Aorta (tissue), 5 donors: ENCODE measurements around the gene ARID1B. TPM values are rescaled to one million over a fixed set of nuclear protein-coding genes. Genes with fewer than 3 reads are reported as not detected.

Experiments
- ATAC-seq: fragments of 200-7000 bp; cut with Tn5 transposase; one replicate; pipeline ENCODE4 v1.9.1; 2022; ENCODE audit warnings: moderate library complexity; ENCODE audit not compliant: low FRiP score
- DNase-seq, 2 donors: peaks; one replicate each; pipeline ENCODE4 v3.0.0-alpha.2; 2020
- H3K27ac ChIP-seq, 2 donors: one replicate each; pipeline ENCODE4 v1.5.1; 2013; ENCODE audit warnings: low read length in 2 of 2, mild to moderate bottlenecking in 2 of 2, moderate library complexity in 2 of 2, control low read depth in 1 of 2, inconsistent platforms in 1 of 2, low read depth in 1 of 2
- H3K27me3 ChIP-seq, 2 donors: one replicate each; pipeline ENCODE4 v1.6.1; 2013; ENCODE audit warnings: control low read depth in 1 of 2, low read length in 1 of 2, mild to moderate bottlenecking in 1 of 2, moderate library complexity in 1 of 2; ENCODE audit not compliant: insufficient read depth in 2 of 2, control insufficient read depth in 1 of 2
- H3K36me3 ChIP-seq, 2 donors: one replicate each; pipeline ENCODE4 v1.6.1; 2013; ENCODE audit warnings: control low read depth in 1 of 2, low read length in 1 of 2, mild to moderate bottlenecking in 1 of 2; ENCODE audit not compliant: insufficient read depth in 2 of 2, control insufficient read depth in 1 of 2
- H3K4me1 ChIP-seq, 2 donors: one replicate each; pipeline ENCODE4 v1.6.1; 2013; ENCODE audit warnings: low read length in 2 of 2, control low read depth in 1 of 2, mild to moderate bottlenecking in 1 of 2, moderate library complexity in 1 of 2; ENCODE audit not compliant: insufficient read depth in 2 of 2, control insufficient read depth in 1 of 2
- H3K4me3 ChIP-seq, 2 donors: one replicate each; pipeline ENCODE4 v1.5.1; 2013; ENCODE audit warnings: low read length in 2 of 2, control low read depth in 1 of 2, mild to moderate bottlenecking in 1 of 2
- H3K9me3 ChIP-seq: one replicate; pipeline ENCODE4 v1.6.1; 2013; ENCODE audit warnings: mild to moderate bottlenecking, low read length; ENCODE audit not compliant: control insufficient read depth
- WGBS, 2 donors: extraction: QIAGEN DNeasy Blood & Tissue Kit; methylation state at CpG; one replicate each; pipeline ENCODE4 v1.1.7; 2013; 5-methylcytosine and 5-hydroxymethylcytosine counted together
- intact Hi-C, 2 donors: fragments of 100-400 bp; cut with DNase I; formaldehyde crosslinking; loops; one replicate each; pipeline versions ENCODE4 v1.14.2 to v1.15.0; 2022
- polyA plus RNA-seq, 2 donors: library from polyadenylated mRNA; stranded (reverse); fragments of 200-250 nt; gene quantifications; one replicate each; pipeline ENCODE4 v1.2.3, GENCODE V29; 2013
- total RNA-seq, 2 donors: library from RNA; stranded (reverse); fragmentation: NEBNext Ultra II Directional; extraction: Animal tissue kit (Norgen Biotek cat#: 25700); gene quantifications; one replicate each; pipeline ENCODE4 v1.2.1, GENCODE V29; 2021
- donor health status: healthy with polysubstance abuse.
- donor health status: Bipolar disorder and iron deficiency.
- donor health status: DM: no; HTN: no; CAD: no.
- donor health status: DM: no; HTN: no; CAD: no.
- donor health status: DM: yes; HTN: yes; CAD: no.

ARID1B gene
- total and polyA plus RNA-seq, 4 donors: 6.5 to 143 (median 54.5) TPM

- WGBS, 2 donors: 0 to 1% methylated on average over 43 to 100 of the region's 100 CpGs
- H3K36me3 ChIP-seq: no peaks in the 10 kb centered on the region
- no peaks in the 10 kb centered on the region for H3K4me1 ChIP-seq
- H3K27me3 ChIP-seq: no peaks in the 10 kb centered on the region
- peak overlapping the region; percentile 87 to 96 for H3K4me3 ChIP-seq
- peak overlapping the region; percentile 83 to 85 for H3K27ac ChIP-seq
- intact Hi-C loops: loop anchor here (1.0 to 10.0 kb wide), 5 partner anchors 60 to 406 kb away; no protein-coding TSS in a partner anchor
- peak; percentile 72 to 84 for DNase-seq
- no peaks in the 10 kb centered on the region for H3K9me3 ChIP-seq
- ATAC-seq: no peak
These were observed 1.5 kb downstream of the ARID1B start for GRCh38 chr6:156778454-156779205.

DNA sequence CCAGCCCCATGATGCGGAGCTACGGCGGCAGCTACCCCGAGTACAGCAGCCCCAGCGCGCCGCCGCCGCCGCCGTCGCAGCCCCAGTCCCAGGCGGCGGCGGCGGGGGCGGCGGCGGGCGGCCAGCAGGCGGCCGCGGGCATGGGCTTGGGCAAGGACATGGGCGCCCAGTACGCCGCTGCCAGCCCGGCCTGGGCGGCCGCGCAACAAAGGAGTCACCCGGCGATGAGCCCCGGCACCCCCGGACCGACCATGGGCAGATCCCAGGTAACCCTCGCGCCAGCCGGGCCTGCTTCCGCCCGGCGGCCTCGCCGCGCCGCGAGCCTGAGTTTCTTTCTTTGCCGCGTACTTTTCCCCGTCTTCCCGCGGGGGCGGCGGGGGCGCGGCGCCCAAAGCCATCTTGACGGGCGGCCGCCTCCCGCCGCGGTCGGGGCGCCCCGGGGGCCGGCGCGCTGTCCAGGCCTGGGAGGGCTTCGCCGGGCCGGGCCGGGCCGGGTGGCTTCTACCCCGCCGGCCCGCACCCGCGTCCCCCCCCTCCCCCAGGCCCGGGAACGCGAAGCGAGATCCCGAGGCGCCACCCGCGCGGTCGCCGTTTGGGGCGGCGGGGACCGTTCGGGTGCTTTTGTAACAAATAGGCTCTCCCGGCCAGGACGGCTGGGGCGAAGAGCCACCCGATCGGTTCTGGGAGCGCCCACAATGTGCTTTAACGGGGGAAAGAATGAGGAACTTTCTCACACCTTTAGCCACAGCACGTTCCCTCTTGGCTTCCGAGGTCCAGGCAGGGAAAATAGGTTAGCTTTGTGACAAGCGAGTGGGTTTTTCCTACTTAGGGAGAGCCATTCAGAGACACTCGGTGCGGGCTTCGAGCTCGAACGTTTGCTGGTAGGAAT lies 2.3 kb downstream of the ARID1B start:
- Histone ChIP-seq H3K27ac (peak overlapping the region; percentile 83 to 85), H3K36me3 (no peaks in the 10 kb centered on the region), H3K4me3 (peak overlapping the region; percentile 87 to 96), H3K9me3 (no peaks in the 10 kb centered on the region), H3K27me3 (no peaks in the 10 kb centered on the region), H3K4me1 (no peaks in the 10 kb centered on the region)
- peak; percentile 43 for ATAC-seq
- WGBS, 2 donors: 0% methylated on average over 56 to 108 of the region's 108 CpGs
- peak; percentile 75 to 86 for DNase-seq
- intact Hi-C loops: loop anchor here (1.0 to 10.0 kb wide), 9 partner anchors 48 to 405 kb away; no protein-coding TSS in a partner anchor

DNA sequence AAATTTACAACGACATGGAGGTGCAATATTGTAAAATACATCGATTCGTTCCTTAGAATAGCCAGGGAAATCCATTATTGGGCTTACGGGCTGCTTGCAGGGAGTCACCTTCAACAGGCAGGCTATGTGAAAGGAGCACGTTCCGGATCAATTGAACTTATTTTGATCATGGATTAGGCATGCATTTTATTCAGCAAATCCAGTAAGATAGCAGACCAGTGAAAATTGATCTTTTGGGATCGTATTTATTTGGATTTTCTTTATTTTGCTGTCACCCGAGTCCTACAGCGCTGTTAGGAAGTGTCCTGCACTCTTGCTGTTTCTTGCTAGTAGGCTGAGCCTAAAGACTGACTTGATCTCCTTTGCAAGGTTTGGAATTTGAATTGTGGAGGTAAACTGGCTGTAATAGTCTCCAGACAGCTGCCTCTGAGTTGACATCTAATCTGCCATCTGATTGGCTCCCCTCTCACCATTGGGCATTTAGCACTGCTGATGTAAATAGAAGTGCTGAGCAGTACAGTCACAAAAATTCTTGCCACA lies 3.0 kb downstream of the ARID1B start:
- Histone ChIP-seq H3K27ac (peak overlapping the region; percentile 65 to 85), H3K9me3 (no peaks in the 10 kb centered on the region), H3K36me3 (no peaks in the 10 kb centered on the region), H3K27me3 (no peaks in the 10 kb centered on the region), H3K4me1 (no peaks in the 10 kb centered on the region), H3K4me3 (peak overlapping the region; percentile 87 to 96)
- intact Hi-C loops: loop anchor here (5.0 to 10.0 kb wide), 5 partner anchors 47 to 405 kb away; no protein-coding TSS in a partner anchor
- ATAC-seq (peak; percentile 33), DNase-seq (no peak)
- WGBS, 2 donors: 0% methylated on average over 9 of the region's 9 CpGs

- WGBS, 2 donors: 4% methylated on average over 8 of the region's 8 CpGs
- DNase-seq (no peak), ATAC-seq (no peak)
- Histone ChIP-seq H3K9me3 (no peaks in the 10 kb centered on the region), H3K4me1 (peaks cover 0 to 2% of the 10 kb centered on the region in 2 donors), H3K36me3 (no peaks in the 10 kb centered on the region), H3K27ac (no peak overlapping the region), H3K4me3 (peak overlapping the region in 1 of 2 donors; percentile 96), H3K27me3 (no peaks in the 10 kb centered on the region)
- intact Hi-C loops: loop anchor here (5.0 to 10.0 kb wide), 5 partner anchors 46 to 404 kb away; no protein-coding TSS in a partner anchor
These were observed 4.0 kb downstream of the ARID1B start for GRCh38 chr6:156780962-156781853.

GRCh38 chr6:156781861-156782631 lies 4.9 kb downstream of the ARID1B start:
- intact Hi-C loops: loop anchor here (5.0 to 10.0 kb wide), 5 partner anchors 45 to 403 kb away; no protein-coding TSS in a partner anchor
- DNase-seq (no peak), ATAC-seq (no peak)
- Histone ChIP-seq H3K27me3 (no peaks in the 10 kb centered on the region), H3K36me3 (no peaks in the 10 kb centered on the region), H3K27ac (no peak overlapping the region), H3K9me3 (no peaks in the 10 kb centered on the region), H3K4me1 (peaks cover 0 to 3% of the 10 kb centered on the region in 2 donors), H3K4me3 (peak overlapping the region in 1 of 2 donors; percentile 41)
- WGBS, 2 donors: 5 to 6% methylated on average over 8 of the region's 8 CpGs

- Histone ChIP-seq H3K27ac (no peak overlapping the region), H3K27me3 (no peaks in the 10 kb centered on the region), H3K9me3 (no peaks in the 10 kb centered on the region), H3K36me3 (no peaks in the 10 kb centered on the region), H3K4me1 (peaks cover 2 to 3% of the 10 kb centered on the region in 2 donors), H3K4me3 (peak overlapping the region in 1 of 2 donors; percentile 41)
- no peak for DNase-seq
- no peak for ATAC-seq
- intact Hi-C loops: loop anchor here (5.0 to 10.0 kb wide), 5 partner anchors 44 to 402 kb away; no protein-coding TSS in a partner anchor
- 0 to 3% methylated on average over 2 of the region's 2 CpGs for WGBS, 2 donors
These were observed 5.6 kb downstream of the ARID1B start for GRCh38 chr6:156782691-156783320.

GRCh38 chr6:156783958-156784357 lies 6.8 kb downstream of the ARID1B start:
- DNase-seq: no peak
- ATAC-seq: no peak
- H3K4me3 ChIP-seq: no peak overlapping the region
- H3K9me3 ChIP-seq: no peaks in the 10 kb centered on the region
- WGBS, 2 donors: 26 to 27% methylated on average over 6 of the region's 6 CpGs
- no peaks in the 10 kb centered on the region for H3K27me3 ChIP-seq
- H3K27ac ChIP-seq: peak overlapping the region; percentile 47 to 59
- intact Hi-C loops: loop anchor here (5.0 to 10.0 kb wide), 5 partner anchors 43 to 401 kb away; no protein-coding TSS in a partner anchor
- no peaks in the 10 kb centered on the region for H3K36me3 ChIP-seq
- H3K4me1 ChIP-seq: peaks cover 3% of the 10 kb centered on the region in 2 donors
